Left ventricle myocardium inferior (tissue), 1 donor: ENCODE measurements around the gene ANO3. TPM values are rescaled to one million over a fixed set of nuclear protein-coding genes. Genes with fewer than 3 reads are reported as not detected.
"Not testable (repeated sequence)": the region's sequence is repeated elsewhere in the genome, so short reads cannot be mapped to it uniquely, and the experiment has no call there.

ENCODE experiments used
- DNase-seq: peaks from one replicate; pipeline ENCODE4 v3.0.0-alpha.2; 2020
- H3K27ac ChIP-seq: fragments of 200-600 bp; replicated peaks from 2 replicates; pipeline ENCODE4 v1.8.0; 2021
- H3K27me3 ChIP-seq: fragments of 200-600 bp; 2 replicates; pipeline ENCODE4 v1.8.0; 2021; ENCODE audit warnings: low read depth
- H3K36me3 ChIP-seq: fragments of 200-600 bp; 2 replicates; pipeline ENCODE4 v1.8.0; 2021
- H3K4me1 ChIP-seq: fragments of 200-600 bp; 2 replicates; pipeline ENCODE4 v1.8.0; 2021
- H3K4me3 ChIP-seq: fragments of 200-600 bp; 2 replicates; pipeline ENCODE4 v1.8.0; 2021; ENCODE audit warnings: mild to moderate bottlenecking, moderate library complexity
- H3K9me3 ChIP-seq: fragments of 200-600 bp; replicated peaks from 2 replicates; pipeline ENCODE4 v1.8.0; 2021
- CTCF ChIP-seq: fragments of 200-600 bp; IDR thresholded peaks from 2 replicates; pipeline ENCODE4 v1.8.0; 2021; ENCODE audit warnings: antibody characterized with exemption, mild to moderate bottlenecking, borderline replicate concordance
- intact Hi-C: fragments of 100-400 bp; cut with micrococcal nuclease; formaldehyde crosslinking; loops from one replicate; pipeline ENCODE4 v1.11.0; 2022
- total RNA-seq: library from RNA; stranded (reverse); fragmentation: NEBNext Ultra II Directional; extraction: Animal tissue kit (Norgen Biotek cat#: 25700); gene quantifications from one replicate; pipeline ENCODE4 v1.2.1, GENCODE V29; 2021
- donor health status: DM: no; HTN: yes; CAD: no; lungs with severe emphysema.

The ANO3 gene
- total RNA-seq, 1 donor from 2014 or later, result not detected

GRCh38 chr11:26297189-26297975 lies 34.5 kb upstream of the ANO3 start:
- Histone ChIP-seq H3K27ac (no peak overlapping the region), H3K9me3 (no peaks in the 10 kb centered on the region), H3K4me3 (no peak overlapping the region), H3K27me3 (peaks cover 10% of the 10 kb centered on the region), H3K36me3 (no peaks in the 10 kb centered on the region), H3K4me1 (no peaks in the 10 kb centered on the region)
- intact Hi-C loops, result loop anchor here (10.0 kb wide), 1 partner anchor 857 kb away; no protein-coding TSS in a partner anchor
- no peak for DNase-seq
- TF ChIP-seq CTCF, result peak; percentile 69

DNA sequence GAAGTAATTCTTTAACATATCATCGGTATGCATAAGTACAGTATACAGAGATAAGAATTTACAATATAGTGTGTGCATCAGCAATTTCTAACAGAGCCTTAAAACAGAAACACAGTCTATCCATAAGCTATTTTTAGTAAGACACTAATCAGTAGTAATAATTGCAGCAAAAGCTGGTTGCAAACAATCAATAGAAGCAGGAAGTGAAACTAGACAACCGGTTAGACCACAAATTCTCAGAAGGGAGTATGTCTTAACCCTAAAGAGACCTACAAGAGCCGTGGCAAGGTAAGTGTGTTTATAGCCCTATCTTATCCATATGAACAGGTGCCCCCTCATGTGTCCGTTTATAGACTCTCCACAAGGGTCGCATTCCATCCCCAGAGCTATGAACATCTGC lies 15.6 kb upstream of the ANO3 start:
- H3K27me3 ChIP-seq, H3K4me1 ChIP-seq, H3K36me3 ChIP-seq, H3K27ac ChIP-seq, H3K9me3 ChIP-seq, DNase-seq, intact Hi-C loops, H3K4me3 ChIP-seq: not testable (repeated sequence)

DNA sequence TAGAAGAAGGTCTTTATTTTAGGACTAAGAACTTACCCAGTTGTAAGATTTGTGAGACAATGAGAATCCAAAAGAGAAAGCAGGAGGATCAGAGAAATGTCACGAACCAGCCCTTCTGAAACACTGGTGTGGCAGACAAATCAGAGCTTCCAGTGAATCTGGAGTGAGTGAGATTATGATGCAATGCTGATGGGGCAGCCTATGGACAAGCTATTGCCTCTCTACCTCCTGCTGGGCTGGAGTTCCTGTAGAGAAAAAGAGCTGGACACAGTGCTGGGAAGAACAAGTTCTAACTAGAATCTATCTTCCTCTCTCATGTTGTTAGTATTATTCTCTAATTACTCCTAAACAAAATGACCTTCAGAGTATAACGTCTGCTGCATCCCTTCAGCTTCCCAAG lies 12.0 kb upstream of the ANO3 start:
- Histone ChIP-seq H3K27ac (no peak overlapping the region), H3K9me3 (no peaks in the 10 kb centered on the region)
- intact Hi-C loops, result no loop called here

GRCh38 chr11:26321516-26321915 lies 10.4 kb upstream of the ANO3 start:
- TF ChIP-seq CTCF, result no peak
- no peaks in the 10 kb centered on the region for H3K4me1 ChIP-seq
- no peak overlapping the region for H3K4me3 ChIP-seq
- no peak overlapping the region for H3K27ac ChIP-seq
- H3K36me3 ChIP-seq, result no peaks in the 10 kb centered on the region
- intact Hi-C loops, result no loop called here
- H3K27me3 ChIP-seq, result peaks cover 3% of the 10 kb centered on the region
- no peak for DNase-seq
- no peaks in the 10 kb centered on the region for H3K9me3 ChIP-seq

More for the DNA sequence above, 12.0 kb upstream of the ANO3 start:
- no peak overlapping the region for H3K4me3 ChIP-seq
- TF ChIP-seq CTCF, result no peak
- H3K27me3 ChIP-seq, result peaks cover 3% of the 10 kb centered on the region
- no peaks in the 10 kb centered on the region for H3K36me3 ChIP-seq
- no peak for DNase-seq
- no peaks in the 10 kb centered on the region for H3K4me1 ChIP-seq

DNA sequence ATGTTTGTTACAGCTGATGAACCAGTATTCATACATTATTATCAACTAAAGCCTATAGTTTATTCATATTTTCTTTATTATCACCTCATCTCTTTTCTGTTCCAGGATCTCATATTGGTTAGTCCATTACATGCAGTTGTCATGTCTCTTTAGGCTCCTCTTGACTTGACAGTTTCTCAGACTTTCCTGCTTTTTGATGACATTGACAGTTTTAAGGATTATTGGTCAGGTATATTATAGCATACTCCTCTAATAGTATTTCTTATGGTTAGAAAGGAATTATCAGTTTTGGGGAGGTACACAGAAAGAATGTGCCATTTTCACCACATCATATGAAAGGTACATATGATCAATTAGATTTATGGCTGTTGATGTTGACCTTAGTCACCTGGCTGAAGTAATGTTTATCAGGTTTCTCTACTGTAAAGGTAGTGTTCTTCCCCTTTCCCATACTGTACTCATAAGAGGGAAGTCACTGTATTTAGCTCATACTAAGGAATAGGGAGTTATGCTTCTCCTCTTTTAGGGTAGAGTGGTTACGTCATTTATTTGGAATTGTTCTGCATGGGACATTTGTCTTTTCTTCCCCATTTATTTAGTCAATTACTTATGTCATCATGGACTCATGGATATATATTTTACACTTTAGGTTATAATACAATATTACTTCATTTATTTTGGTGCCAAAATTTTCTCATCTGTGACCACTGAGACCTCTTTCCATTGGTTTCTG lies 9.4 kb upstream of the ANO3 start:
- H3K9me3 ChIP-seq, result no peaks in the 10 kb centered on the region
- H3K4me3 ChIP-seq, result no peak overlapping the region
- no peaks in the 10 kb centered on the region for H3K4me1 ChIP-seq
- H3K36me3 ChIP-seq, result no peaks in the 10 kb centered on the region
- intact Hi-C loops, result no loop called here
- no peak overlapping the region for H3K27ac ChIP-seq
- H3K27me3 ChIP-seq, result no peaks in the 10 kb centered on the region
- no peak for TF ChIP-seq CTCF
- no peak for DNase-seq

DNA sequence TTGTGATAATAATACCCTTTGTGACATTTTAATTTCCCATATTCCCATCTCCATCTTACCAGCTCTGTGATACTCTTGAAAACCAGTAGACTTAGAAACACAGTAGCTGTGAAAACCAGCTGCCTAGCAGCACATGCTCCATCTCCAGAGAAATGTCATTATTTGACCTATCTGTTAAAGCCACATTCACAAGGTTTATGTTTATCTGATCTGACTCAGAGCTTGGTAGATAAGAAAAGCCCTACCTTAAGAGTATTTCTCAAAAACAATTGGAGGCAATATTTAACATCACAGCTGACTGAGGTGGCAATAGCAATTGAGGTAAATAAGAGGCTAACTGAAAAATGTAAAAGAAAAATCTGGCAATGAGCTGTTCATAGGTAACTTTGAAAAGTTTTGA lies 8.1 kb upstream of the ANO3 start:
- no peak overlapping the region for H3K4me3 ChIP-seq
- no peaks in the 10 kb centered on the region for H3K9me3 ChIP-seq
- no peak for TF ChIP-seq CTCF
- H3K27me3 ChIP-seq, result no peaks in the 10 kb centered on the region
- H3K27ac ChIP-seq, result no peak overlapping the region
- intact Hi-C loops, result no loop called here
- H3K4me1 ChIP-seq, result no peaks in the 10 kb centered on the region
- DNase-seq, result no peak
- no peaks in the 10 kb centered on the region for H3K36me3 ChIP-seq
